Gastrocnemius medialis (tissue), 4 donors: ENCODE measurements around the gene SPDYE6.

Experiments
- POLR2A ChIP-seq, 2 donors: fragments of 450-650 bp; IDR thresholded peaks; one replicate each; pipeline ENCODE4 v1.6.1; 2017; ENCODE audit warnings: antibody characterized with exemption in 2 of 2, mild to moderate bottlenecking in 2 of 2, moderate library complexity in 2 of 2
- TF ChIP-seq, protein P1 (sequence below), 5 experiments: fragments of 450-650 bp in 3 of 5; fragments of 200-600 bp in 2 of 5; sonication (generic) in 2 of 5; IDR thresholded peaks in 4 of 5; conservative IDR thresholded peaks in 1 of 5; 1 replicate in 4 of 5; 2 replicates in 1 of 5; pipeline ENCODE4 v1.5.1; 2016 to 2019; ENCODE audit warnings: antibody characterized with exemption in 5 of 5, mild to moderate bottlenecking in 3 of 5, moderate library complexity in 3 of 5

GRCh38 chr7:102306916-102307677 is 49.1 kb downstream of the SPDYE6 start:
- TF ChIP-seq, protein P1, sequence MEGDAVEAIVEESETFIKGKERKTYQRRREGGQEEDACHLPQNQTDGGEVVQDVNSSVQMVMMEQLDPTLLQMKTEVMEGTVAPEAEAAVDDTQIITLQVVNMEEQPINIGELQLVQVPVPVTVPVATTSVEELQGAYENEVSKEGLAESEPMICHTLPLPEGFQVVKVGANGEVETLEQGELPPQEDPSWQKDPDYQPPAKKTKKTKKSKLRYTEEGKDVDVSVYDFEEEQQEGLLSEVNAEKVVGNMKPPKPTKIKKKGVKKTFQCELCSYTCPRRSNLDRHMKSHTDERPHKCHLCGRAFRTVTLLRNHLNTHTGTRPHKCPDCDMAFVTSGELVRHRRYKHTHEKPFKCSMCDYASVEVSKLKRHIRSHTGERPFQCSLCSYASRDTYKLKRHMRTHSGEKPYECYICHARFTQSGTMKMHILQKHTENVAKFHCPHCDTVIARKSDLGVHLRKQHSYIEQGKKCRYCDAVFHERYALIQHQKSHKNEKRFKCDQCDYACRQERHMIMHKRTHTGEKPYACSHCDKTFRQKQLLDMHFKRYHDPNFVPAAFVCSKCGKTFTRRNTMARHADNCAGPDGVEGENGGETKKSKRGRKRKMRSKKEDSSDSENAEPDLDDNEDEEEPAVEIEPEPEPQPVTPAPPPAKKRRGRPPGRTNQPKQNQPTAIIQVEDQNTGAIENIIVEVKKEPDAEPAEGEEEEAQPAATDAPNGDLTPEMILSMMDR (IDR thresholded peaks at IDR 0.05 in 4 of 5, conservative IDR thresholded peaks at IDR 0.05 in 1 of 5): no peak
- TF ChIP-seq POLR2A (IDR thresholded peaks at IDR 0.05): no peak
